ENCODE measurements around the gene PTGES3L.
"Not testable (repeated sequence)": the region's sequence is repeated elsewhere in the genome, so short reads cannot be mapped to it uniquely, and the experiment has no call there.

The PTGES3L gene

DNA sequence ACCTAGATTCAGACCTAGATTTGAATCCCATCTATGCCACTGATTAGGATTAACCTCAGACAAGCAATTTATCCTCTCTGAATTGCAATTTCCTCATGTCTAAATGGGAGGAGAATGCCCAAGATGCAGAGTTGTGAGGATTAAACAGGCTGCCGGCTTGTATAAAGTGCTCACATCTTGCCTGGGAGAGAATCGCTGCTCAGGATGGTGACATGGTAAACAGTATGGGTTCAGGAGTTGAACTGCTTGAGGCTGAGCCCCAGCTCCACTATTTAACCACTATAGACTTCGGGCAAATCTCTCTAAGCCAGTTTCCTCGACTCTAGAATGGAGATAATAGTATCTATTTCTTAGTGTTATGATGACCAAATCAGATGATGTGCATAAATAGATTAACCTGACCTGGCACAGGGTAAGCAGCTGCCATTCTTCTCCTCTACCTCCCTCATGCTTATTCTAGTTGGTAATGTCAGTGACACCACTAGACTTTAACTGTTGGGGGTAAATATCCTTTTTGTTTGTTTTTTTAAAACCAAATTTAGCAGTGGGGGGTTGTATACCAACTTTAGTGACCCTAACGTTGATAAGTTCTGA is 17.6 kb upstream of the PTGES3L start:
- H3K36me3 ChIP-seq = peaks cover 52% of the 10 kb centered on the region
- peak overlapping the region; percentile 55 for H3K27ac ChIP-seq
- no peaks in the 10 kb centered on the region for H3K27me3 ChIP-seq (ENCODE audit: insufficient read depth, low read depth, severe bottlenecking)
- H3K9me3 ChIP-seq (ENCODE audit: severe bottlenecking) = no peaks in the 10 kb centered on the region
- peak overlapping the region; percentile 85 for H3K4me3 ChIP-seq (ENCODE audit: low read depth, low read length)
- peak; percentile 51 for DNase-seq
- TF ChIP-seq, protein P1, sequence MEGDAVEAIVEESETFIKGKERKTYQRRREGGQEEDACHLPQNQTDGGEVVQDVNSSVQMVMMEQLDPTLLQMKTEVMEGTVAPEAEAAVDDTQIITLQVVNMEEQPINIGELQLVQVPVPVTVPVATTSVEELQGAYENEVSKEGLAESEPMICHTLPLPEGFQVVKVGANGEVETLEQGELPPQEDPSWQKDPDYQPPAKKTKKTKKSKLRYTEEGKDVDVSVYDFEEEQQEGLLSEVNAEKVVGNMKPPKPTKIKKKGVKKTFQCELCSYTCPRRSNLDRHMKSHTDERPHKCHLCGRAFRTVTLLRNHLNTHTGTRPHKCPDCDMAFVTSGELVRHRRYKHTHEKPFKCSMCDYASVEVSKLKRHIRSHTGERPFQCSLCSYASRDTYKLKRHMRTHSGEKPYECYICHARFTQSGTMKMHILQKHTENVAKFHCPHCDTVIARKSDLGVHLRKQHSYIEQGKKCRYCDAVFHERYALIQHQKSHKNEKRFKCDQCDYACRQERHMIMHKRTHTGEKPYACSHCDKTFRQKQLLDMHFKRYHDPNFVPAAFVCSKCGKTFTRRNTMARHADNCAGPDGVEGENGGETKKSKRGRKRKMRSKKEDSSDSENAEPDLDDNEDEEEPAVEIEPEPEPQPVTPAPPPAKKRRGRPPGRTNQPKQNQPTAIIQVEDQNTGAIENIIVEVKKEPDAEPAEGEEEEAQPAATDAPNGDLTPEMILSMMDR (IDR thresholded peaks at IDR 0.05; ENCODE audit: low read depth, low read length) = no peak

DNA sequence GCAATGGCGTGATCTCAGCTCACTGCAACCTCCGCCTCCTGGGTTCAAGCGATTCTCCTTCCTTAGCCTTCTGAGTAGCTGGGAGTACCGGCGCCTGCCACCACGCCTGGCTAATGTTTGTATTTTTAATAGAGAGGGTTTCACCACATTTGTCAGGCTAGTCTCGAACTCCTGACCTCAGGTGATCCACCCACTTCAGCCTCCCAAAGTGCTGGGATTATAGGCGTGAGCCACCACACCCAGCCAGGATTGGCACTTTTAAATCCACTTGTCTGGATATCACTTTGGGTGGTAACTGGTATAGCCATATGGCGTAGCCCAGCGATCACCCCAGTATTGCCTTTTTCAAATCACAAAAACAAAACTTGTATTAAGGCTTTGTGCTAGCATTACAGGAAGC is 14.0 kb upstream of the PTGES3L start:
- H3K36me3 ChIP-seq = peaks cover 51% of the 10 kb centered on the region
- H3K27ac ChIP-seq; H3K9me3 ChIP-seq (ENCODE audit: severe bottlenecking); H3K27me3 ChIP-seq (ENCODE audit: insufficient read depth, low read depth, severe bottlenecking); DNase-seq; H3K4me3 ChIP-seq (ENCODE audit: low read depth, low read length): not testable (repeated sequence)

DNA sequence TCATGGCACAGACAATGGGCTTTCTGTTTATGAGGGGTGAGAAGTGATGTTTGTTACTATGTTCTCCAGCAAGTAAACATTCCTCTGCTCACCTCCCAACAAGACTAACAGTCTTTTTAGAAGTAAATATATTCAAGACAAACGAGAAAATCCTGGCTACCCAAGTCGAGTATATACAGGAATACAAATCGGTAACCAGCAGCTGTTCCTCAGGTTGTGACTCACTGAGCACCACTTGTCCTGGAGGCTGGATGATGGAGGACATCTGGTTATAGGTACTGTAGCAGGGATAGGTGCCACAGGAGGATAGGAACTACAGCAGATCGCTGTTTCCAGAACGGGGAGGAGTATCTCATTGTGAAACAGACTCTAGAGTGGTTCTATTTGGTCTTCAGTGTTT is 13.0 kb upstream of the PTGES3L start:
- DNase-seq = no peak
- Histone ChIP-seq H3K9me3 (ENCODE audit: severe bottlenecking) (no peaks in the 10 kb centered on the region), H3K4me3 (ENCODE audit: low read depth, low read length) (no peak overlapping the region), H3K36me3 (peaks cover 57% of the 10 kb centered on the region), H3K27ac (no peak overlapping the region), H3K27me3 (ENCODE audit: insufficient read depth, low read depth, severe bottlenecking) (no peaks in the 10 kb centered on the region)
- TF ChIP-seq, protein P1 (IDR thresholded peaks at IDR 0.05; ENCODE audit: low read depth, low read length) = no peak

DNA sequence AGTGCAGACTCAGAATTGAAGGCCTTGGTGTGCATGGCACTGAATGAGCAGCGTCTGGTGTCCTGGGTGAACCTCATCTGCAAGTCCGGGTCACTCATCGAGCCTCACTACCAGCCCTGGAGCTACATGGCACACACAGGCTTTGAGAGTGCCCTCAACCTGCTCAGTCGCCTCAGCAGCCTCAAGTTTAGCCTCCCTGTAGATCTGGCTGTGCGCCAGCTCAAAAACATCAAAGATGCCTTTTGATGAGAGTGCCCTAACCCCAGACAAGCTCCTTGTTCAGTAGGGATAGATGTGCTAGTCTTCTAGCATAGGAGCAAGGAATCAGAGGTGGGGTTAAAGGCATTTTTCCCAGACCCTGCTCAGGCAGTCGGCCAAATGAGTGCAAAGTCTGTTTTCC is 11.6 kb upstream of the PTGES3L start:
- Histone ChIP-seq H3K27me3 (ENCODE audit: insufficient read depth, low read depth, severe bottlenecking) (no peaks in the 10 kb centered on the region), H3K36me3 (peaks cover 71% of the 10 kb centered on the region), H3K4me3 (ENCODE audit: low read depth, low read length) (no peak overlapping the region), H3K9me3 (ENCODE audit: severe bottlenecking) (no peaks in the 10 kb centered on the region), H3K27ac (no peak overlapping the region)
- no peak for DNase-seq
- TF ChIP-seq, protein P1 (IDR thresholded peaks at IDR 0.05; ENCODE audit: low read depth, low read length) = no peak

DNA sequence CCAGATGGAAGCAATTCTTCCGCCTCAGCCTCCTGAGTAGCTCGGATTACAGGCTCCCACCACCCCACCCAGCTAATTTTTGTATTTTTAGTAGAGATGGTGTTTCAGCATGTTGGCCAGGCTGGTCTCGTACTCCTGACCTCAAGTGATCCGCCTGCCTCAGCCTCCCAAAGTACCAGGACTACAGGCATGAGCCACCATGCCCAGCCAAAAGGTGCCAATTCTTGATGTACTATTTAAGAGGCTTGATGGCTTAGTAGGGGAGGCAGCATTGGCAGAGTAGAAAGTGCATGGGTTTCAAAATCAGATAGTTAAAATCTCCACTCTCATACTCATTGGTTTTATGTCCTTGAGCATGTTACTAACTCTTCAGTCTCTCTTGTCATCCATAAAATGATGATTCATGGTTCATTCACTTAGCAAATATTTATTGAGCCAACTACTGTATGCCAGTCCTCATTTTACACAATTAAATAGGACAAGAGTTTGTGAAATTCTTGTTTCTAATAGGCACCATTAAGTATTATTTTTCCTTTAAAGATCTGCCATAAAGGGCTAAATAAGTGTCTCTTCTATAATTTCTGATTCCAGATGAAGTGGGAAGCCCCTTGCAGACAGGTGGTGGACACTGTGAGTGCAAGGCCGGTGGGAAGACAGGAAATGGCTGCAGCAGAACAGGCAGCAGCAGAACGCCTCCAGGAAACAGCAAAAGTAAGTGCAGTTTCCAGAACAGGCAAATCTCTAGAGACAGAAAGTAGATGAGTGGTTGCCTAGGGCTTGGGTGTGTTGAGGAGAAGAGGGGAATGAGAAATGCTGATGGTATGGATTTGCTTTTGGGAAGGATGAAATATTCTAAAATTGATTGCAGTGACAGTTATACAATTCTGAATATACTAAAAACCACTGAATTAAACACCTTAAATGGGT is 10.1 kb upstream of the PTGES3L start:
- no peak overlapping the region for H3K27ac ChIP-seq
- DNase-seq = no peak
- H3K9me3 ChIP-seq (ENCODE audit: severe bottlenecking) = no peaks in the 10 kb centered on the region
- peaks cover 84% of the 10 kb centered on the region for H3K36me3 ChIP-seq
- H3K4me3 ChIP-seq (ENCODE audit: low read depth, low read length) = no peak overlapping the region
- TF ChIP-seq, protein P1 (IDR thresholded peaks at IDR 0.05; ENCODE audit: low read depth, low read length) = no peak
- no peaks in the 10 kb centered on the region for H3K27me3 ChIP-seq (ENCODE audit: insufficient read depth, low read depth, severe bottlenecking)

DNA sequence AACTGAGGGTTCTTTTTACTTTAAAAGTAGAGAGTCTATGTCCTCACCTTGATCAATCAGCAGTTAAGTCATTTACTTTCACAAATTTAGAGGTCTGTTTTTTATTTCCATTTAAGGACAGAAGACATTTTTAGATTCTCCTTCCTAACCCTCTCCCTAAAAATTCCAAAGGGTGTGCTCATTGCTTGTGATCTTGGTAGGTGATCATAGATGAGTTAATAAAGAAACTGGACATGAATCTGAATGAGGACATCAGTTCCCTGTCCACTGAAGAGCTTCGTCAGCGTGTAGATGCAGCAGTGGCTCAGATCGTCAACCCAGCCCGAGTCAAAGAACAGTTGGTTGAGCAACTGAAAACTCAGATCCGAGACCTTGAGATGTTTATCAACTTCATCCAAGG is 9.3 kb upstream of the PTGES3L start:
- H3K9me3 ChIP-seq (ENCODE audit: severe bottlenecking) = no peaks in the 10 kb centered on the region
- DNase-seq = no peak
- no peak overlapping the region for H3K27ac ChIP-seq
- H3K4me3 ChIP-seq (ENCODE audit: low read depth, low read length) = no peak overlapping the region
- H3K27me3 ChIP-seq (ENCODE audit: insufficient read depth, low read depth, severe bottlenecking) = no peaks in the 10 kb centered on the region
- H3K36me3 ChIP-seq = peaks cover 90% of the 10 kb centered on the region
- TF ChIP-seq, protein P1 (IDR thresholded peaks at IDR 0.05; ENCODE audit: low read depth, low read length) = no peak

All from WERI-Rb-1 (cell line).